ENCODE data around the gene NTNG1.
A peak's percentile ranks its signal among the peaks of the same experiment; 100 is the strongest.

Gene NTNG1

DNA sequence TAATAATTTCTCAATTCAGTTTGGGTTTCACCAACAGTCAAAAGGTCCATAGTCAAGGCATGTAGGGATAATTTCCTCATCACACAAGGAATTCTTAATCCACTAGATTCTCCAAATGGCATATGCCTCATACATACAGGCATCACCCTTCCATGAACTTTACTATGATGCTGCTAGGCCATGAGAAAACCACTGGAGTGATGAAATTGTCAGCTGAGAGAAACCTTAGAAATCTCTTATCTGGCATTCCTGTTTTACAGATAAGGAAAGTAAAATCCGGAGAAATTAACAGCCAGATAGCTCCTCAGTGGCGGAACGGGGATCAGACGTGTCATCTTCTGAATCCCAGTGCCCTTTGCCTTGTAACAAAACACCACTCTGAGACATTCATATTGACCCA is 274.4 kb downstream of the NTNG1 start:
- DNase-seq: no peak

DNA sequence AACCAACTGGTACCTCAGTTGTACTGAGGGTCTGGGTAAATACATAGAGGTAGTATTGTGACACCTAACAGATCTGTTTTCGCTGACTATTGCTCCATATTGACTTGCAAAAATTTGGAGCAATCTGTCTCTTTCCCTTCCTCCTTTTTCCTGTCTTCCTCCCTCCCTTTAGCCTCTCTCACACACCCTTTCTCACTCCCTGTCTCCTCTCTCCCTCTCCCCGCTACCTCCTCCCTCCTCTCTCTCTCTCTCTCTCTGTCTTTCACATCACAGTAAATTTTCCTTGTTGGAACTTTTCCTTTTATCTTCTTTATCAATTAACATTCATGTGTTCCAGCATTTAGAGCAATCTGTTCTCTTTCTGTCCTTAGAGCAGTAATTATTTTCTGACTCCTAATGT is 278.2 kb downstream of the NTNG1 start:
- no peak for DNase-seq

GRCh38 chr1:107422901-107423300 is 282.1 kb downstream of the NTNG1 start:
- no peak for DNase-seq

DNA sequence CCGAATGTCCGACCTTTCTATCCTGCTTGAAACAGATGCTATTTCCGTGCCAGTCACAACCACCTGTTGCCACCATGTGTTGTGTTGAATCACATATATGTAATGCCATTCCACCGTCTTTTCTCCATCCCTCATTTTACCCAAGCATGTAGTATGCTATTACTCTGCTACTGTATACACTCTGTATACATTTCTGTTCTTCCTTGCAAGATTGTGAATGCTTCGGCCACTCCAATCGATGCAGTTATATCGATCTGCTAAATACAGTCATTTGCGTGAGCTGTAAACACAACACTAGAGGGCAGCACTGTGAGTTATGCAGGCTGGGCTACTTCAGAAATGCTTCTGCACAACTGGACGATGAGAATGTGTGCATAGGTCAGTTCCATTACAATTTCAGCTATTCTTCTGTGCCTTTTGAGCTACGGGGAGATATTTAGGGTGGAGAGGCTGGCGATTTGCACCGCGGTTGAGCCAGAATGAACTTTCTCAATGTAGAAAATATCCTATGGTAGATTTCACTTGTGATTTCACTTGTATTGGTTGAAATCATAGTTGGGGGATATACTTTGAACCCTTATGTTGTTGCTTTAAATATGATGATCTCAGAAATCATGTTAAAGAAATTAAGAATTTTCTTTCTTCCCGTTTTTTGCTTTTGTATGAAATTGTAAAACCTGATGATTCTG is 289.8 kb downstream of the NTNG1 start:
- peak; percentile 87 for DNase-seq

GRCh38 chr1:107432108-107432507 is 291.3 kb downstream of the NTNG1 start:
- no peak for DNase-seq

DNA sequence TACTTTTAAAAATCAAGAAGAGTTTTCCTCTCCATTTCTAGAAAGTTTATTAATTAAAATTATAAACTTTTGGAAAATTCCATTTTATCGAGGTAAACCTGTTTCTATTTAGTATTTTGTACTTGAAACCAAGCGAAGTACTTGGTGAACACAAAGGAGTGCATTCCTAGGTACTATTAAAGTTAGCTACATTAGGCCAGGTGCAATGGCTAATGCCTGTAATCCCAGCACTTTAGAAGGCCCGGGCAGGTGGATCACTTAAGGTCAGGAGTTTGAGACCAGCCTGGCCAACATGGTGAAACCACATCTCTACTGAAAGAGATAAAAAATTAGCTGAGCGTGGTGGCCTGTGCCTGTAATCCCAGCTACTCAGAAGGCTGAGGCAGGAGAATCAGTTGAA is 292.2 kb downstream of the NTNG1 start:
- DNase-seq: no peak

- no peak for DNase-seq
These were observed 293.0 kb downstream of the NTNG1 start for GRCh38 chr1:107433635-107434360.

DNA sequence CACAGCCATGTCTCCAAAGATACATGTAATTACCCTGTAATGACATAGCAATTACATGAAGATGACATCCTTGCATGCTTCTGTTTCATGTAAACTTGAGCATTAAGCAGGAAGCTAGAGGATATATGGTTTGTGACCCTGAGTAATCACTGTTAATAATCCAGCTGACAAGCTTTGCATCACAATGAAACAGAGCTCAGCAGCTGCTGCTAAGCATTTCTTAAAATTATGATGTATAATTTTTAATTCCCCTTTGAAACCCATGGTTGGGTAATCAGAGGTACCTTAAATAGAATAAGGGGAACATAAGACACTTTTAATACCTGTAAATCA is 293.5 kb downstream of the NTNG1 start:
- no peak for DNase-seq

DNA sequence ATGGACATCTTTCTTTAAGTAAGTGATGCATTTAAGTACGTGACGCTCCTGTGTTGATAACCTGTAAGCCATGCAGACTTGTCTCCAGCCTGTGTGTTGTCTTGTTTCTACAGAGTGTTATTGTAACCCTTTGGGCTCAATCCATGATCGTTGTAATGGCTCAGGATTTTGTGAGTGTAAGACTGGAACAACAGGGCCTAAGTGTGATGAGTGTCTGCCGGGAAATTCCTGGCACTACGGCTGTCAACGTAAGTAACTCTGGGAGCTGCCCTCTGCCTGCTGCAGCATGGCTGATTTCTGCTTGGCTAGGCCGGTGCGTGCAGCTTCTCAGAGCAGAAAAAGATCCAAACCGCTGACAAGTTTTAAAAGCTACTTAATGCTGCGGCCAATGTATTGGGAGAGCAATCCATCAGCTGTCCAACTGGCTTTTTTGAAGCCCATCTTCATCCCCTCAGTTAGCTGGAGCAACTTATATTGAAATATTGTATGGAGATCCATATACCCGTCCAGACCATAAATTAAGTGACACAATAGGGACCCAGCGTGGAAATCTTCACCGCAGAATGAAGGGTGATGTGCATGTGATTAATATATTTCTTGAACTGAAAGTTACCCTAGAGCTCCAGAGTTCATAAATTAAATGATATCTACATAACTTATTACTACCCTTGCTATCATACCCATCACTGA is 295.9 kb downstream of the NTNG1 start:
- DNase-seq: no peak

DNA sequence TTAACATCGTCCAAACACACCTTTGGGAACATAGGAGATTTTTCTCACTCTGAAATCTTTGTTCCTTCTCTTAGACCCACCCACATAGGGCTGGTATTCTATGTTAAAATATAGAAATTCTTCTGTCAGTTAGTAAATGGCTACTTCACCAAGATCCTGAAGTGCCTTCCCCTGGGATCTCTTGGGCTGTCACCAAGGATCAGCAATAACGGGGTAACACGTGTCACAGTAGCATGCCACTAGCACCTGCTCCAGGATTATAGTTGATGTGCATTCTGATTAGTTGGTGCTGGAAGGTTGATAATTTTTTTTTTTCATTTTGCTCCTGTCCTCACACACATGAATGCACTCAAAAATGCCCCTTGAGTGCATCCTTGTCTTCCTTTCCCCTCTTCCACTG is 298.7 kb downstream of the NTNG1 start:
- DNase-seq: no peak

GRCh38 chr1:107442551-107442950 is 301.7 kb downstream of the NTNG1 start:
- no peak for DNase-seq

DNA sequence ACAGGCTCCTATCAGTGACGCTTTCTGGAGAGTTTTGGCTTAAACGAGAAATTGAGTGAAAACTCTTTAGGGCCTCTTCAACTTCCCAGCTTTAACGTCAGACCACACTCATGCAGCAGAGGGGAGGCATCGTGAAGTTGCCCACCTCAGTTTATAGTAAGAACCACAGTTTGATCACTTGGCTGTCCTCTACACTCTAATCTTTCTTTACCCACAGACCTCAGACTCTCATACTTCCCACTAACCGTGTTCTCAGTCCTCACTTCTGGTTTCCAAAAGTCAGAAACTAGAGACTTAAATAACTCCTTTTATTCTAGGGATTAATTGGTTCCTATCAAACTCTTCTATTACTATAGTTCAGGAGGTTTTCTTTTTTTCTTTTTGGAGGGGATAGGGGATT is 302.2 kb downstream of the NTNG1 start:
- DNase-seq: no peak

- no peak for DNase-seq
These were observed 303.0 kb downstream of the NTNG1 start for GRCh38 chr1:107443860-107444259.

DNA sequence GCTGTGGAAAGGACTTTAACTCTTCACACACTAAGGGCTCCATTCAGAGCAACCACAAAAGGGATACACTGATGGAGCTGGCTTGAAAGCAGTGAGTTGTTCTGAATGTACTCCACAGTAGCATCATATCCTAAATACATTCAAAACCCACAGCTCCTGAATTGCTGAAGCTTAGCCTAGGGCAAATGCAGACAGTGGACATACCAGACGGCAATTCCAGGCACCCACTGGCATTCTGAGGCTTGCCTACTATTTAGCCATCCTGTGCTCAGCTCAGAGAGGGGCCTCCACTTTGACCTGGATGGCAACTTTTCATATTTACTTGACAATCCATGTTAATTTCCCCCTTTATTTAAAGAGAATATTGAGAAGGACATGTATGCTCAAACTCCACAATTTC is 303.5 kb downstream of the NTNG1 start:
- no peak for DNase-seq

DNA sequence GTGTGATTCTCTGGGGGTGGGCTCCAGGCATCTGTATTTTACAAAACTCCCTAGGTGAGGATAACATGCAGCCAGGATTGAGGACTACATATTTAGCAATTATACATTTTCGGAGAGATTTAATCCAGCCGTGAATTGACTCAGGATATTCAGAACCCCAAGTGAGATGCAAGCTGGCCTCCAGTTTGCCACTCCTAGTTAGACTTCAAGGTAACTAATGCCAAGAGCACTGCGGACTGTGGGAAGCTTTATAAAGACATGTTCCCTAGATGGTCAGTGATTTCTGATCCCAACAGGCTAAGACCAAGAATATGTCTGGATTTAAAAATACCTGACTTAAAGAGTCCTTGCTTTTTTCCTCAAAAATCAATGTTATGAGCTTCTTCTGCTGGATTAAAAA is 308.5 kb downstream of the NTNG1 start:
- DNase-seq: no peak

GRCh38 chr1:107450899-107451664 is 310.2 kb downstream of the NTNG1 start:
- no peak for DNase-seq

GRCh38 chr1:107451715-107452114 is 310.9 kb downstream of the NTNG1 start:
- DNase-seq: no peak

DNA sequence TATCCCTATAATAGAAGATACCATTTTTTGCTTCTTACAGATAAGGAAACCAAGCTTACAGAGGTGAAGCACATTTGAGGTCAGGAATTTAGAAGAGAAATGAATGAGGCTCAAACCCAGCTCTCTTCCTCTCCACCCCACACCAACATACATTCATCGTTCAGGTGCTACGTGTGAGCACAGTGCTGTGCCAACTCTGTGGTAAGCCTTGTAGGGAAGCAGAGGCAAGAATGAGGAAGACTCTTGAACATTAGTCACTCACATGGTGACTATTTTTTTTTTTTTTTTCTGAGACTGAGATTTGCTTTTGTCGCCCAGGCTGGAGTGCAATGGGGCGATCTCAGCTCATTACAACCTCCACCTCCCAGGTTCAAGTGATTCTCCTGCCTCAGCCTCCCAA is 314.0 kb downstream of the NTNG1 start:
- no peak for DNase-seq

- DNase-seq: no peak
These were observed 317.1 kb downstream of the NTNG1 start for GRCh38 chr1:107457989-107458388.

DNA sequence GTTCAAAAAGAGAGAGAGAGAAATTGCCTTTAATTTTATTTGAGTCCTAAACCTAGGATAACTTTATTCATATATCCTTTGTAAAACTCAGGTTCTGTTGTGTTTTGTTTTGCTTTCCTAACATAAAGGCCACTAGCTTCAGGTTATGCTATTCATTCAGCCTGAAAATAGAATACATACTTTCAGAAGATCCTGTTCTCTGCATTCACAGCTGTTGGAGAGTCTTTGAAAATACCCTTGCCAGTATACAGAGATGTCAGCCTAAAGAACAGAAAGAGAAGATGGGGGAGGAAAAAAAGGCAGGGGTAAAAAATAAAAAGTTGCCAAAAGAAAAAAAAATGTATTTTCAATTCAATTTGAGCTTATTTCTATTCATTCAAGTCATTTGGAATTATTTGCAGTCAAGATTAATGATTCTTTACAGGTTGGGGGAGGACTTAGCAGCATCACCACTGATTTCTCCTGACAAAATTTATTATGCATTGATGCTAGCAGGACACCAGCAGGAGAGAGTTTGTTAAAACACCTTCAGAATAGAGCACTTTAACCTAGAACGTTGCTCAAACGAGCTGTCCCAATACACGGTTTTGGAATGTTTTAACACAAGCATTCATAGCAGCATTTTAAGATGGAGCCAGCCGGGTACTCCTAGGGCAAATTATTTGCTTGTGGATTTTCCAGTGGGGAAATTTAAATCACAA is 318.5 kb downstream of the NTNG1 start:
- DNase-seq: no peak

DNA sequence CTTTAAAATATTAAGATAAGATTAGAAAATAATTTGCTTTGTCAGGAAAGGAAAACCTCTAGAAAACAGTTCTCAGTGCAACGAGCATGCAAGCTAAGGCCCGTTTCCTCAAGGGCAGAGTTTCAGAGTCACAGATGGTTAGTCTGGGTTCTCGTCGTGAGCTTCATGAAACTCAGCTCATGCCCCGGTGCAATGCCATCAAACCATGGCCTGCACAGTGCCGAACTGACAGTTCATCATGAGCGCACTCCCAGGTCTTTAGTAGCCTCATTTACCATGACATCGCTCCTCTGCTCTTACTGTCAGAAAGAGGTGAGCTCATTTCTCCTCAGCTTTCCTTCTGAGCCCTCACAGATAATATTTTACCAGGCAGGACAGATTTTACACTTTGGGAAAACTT is 319.2 kb downstream of the NTNG1 start:
- DNase-seq: no peak

DNA sequence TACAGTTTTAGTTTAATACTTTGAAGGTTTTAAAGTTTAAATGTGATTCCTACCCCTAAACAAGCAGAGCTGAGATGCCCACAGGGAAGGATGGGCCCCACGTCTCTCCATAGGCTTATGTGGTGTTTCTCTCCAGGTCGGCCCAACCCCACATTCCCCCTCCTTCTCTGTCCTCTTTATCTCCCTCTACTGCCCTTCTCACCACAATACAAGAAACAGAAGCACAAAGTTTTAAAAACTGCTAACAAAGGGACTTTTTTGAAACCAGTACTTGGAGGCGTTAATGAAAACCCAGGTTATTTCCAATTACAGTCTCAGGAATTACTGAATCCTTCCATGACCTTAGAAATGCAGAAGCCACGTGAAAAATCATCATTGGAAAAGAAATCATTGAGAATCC is 324.0 kb downstream of the NTNG1 start:
- no peak for DNase-seq

- peak; percentile 39 for DNase-seq
These were observed 326.4 kb downstream of the NTNG1 start for GRCh38 chr1:107467286-107467685.
